ENCODE measurements around the gene UBXN6. TPM values are rescaled to one million over a fixed set of nuclear protein-coding genes. Genes with fewer than 3 reads are reported as not detected.

UBXN6 gene
- total RNA-seq, 1 experiment from 2014 or later, result 76.5 TPM

- TF ChIP-seq POLR2AphosphoS5 (IDR thresholded peaks at IDR 0.05; ENCODE audit: low read depth, low read length), result no peak
These were observed 37.9 kb upstream of the UBXN6 start (continued) for GRCh38 chr19:4495471-4495870.

DNA sequence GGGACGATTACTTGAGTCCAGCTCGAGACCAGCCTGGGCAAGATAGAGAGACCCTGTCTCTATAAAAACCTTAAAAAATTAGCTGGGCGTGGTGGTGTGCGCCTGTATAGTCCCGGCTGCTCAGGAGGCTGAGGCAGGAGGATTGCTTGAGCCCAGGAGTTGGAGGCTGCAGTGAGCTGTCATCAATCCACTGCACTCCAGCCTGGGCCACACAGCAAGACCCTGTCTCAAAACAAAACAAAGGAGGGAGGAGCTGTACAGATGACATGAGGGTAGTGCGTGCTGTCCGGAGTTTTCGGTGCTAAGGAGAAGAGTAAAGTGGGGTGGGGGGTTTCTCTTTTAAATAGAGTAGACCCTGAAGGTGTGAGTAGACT is 37.1 kb upstream of the UBXN6 start:
- Histone ChIP-seq H3K4me1 (ENCODE audit: control insufficient read depth in 1 of 2, insufficient read depth in 2 of 2, low read length in 2 of 2) (peaks cover 0 to 3% of the 10 kb centered on the region in 2 experiments; a peak in 2 of 4 replicates), H3K9ac (ENCODE audit: low read length) (no peak overlapping the region), H3K79me2 (ENCODE audit: insufficient read depth, low read length) (no peaks in the 10 kb centered on the region), H3K4me2 (ENCODE audit: low read length) (no peak overlapping the region), H3K36me3 (ENCODE audit: control insufficient read depth in 1 of 2, insufficient read depth in 2 of 2, low read length in 2 of 2) (peaks cover 6 to 33% of the 10 kb centered on the region in 2 experiments; a peak in 3 of 4 replicates), H3K4me3 (replicated peaks in 1 of 2; ENCODE audit: low read depth in 1 of 2, low read length in 2 of 2) (no peak overlapping the region), H3K27me3 (ENCODE audit: insufficient read depth, low read length) (no peaks in the 10 kb centered on the region), H3K27ac (ENCODE audit: low read depth, low read length) (no peak overlapping the region), H4K20me1 (ENCODE audit: insufficient read depth) (no peaks in the 10 kb centered on the region), H2AFZ (ENCODE audit: low read depth, low read length, poor library complexity, severe bottlenecking) (no peak overlapping the region), H3K9me3 (ENCODE audit: control insufficient read depth in 1 of 2, insufficient read depth in 1 of 2, low read depth in 1 of 2, low read length in 2 of 2) (peaks cover 0 to 4% of the 10 kb centered on the region in 2 experiments; a peak in 1 of 4 replicates), H3K9me2 (ENCODE audit: insufficient read depth) (no peaks in the 10 kb centered on the region)
- DNase-seq (ENCODE audit: low read depth, low spot score), result no peak
- ChIA-PET POLR2A (no interaction called here), RAD21 (ENCODE audit: low non-redundant PET in 1 of 2, low total read pairs in 2 of 2, uncharacterized antibody in 2 of 2, unreplicated experiment in 2 of 2) (no interaction called here), CTCF (no interaction called here)
- no peak for TF ChIP-seq POLR2AphosphoS5 (IDR thresholded peaks at IDR 0.05; ENCODE audit: low read depth, low read length)
- intact Hi-C loops (cut with micrococcal nuclease), result no loop called here
- BruUV-seq (replicated peaks), result no TSS peak
- no peak for ATAC-seq

DNA sequence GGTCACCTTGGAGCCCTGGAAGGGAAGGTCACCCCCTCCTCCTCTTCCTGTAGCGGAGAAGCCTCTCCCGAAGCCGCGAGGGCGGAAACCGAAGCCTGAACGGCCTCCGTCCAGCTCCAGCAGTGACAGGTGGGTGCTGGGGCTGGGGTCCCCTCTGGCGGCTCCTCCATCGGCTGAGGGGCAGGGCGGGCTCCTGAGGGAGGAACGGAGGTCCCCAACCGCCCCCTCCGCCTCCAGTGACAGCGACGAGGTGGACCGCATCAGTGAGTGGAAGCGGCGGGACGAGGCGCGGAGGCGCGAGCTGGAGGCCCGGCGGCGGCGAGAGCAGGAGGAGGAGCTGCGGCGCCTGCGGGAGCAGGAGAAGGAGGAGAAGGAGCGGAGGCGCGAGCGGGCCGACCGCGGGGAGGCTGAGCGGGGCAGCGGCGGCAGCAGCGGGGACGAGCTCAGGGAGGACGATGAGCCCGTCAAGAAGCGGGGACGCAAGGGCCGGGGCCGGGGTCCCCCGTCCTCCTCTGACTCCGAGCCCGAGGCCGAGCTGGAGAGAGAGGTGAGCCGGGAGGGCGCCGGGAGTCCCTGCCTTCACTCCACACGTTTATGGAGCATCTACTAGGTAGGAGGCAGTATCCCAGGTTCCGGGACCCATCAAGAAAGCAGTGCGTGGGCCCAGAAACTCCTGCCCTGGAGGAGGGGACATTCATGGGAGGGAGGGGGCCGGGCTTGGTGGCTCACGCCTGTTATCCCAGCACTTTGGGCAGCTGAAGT is 36.5 kb upstream of the UBXN6 start:
- ChIA-PET RAD21 (ENCODE audit: low non-redundant PET in 1 of 2, low total read pairs in 2 of 2, uncharacterized antibody in 2 of 2, unreplicated experiment in 2 of 2) (no interaction called here), CTCF (no interaction called here), POLR2A (no interaction called here)
- Histone ChIP-seq H3K4me1 (ENCODE audit: control insufficient read depth in 1 of 2, insufficient read depth in 2 of 2, low read length in 2 of 2) (peaks cover 0 to 3% of the 10 kb centered on the region in 2 experiments; a peak in 2 of 4 replicates), H3K9ac (ENCODE audit: low read length) (no peak overlapping the region), H3K4me3 (replicated peaks in 1 of 2; ENCODE audit: low read depth in 1 of 2, low read length in 2 of 2) (no peak overlapping the region), H3K27ac (ENCODE audit: low read depth, low read length) (no peak overlapping the region), H3K36me3 (ENCODE audit: control insufficient read depth in 1 of 2, insufficient read depth in 2 of 2, low read length in 2 of 2) (peaks cover 6 to 33% of the 10 kb centered on the region in 2 experiments; a peak in 3 of 4 replicates), H3K9me3 (ENCODE audit: control insufficient read depth in 1 of 2, insufficient read depth in 1 of 2, low read depth in 1 of 2, low read length in 2 of 2) (peaks cover 0 to 4% of the 10 kb centered on the region in 2 experiments; a peak in 1 of 4 replicates), H3K4me2 (ENCODE audit: low read length) (no peak overlapping the region), H2AFZ (ENCODE audit: low read depth, low read length, poor library complexity, severe bottlenecking) (no peak overlapping the region), H3K79me2 (ENCODE audit: insufficient read depth, low read length) (no peaks in the 10 kb centered on the region), H3K27me3 (ENCODE audit: insufficient read depth, low read length) (no peaks in the 10 kb centered on the region), H4K20me1 (ENCODE audit: insufficient read depth) (no peaks in the 10 kb centered on the region), H3K9me2 (ENCODE audit: insufficient read depth) (no peaks in the 10 kb centered on the region)
- ATAC-seq (no peak), DNase-seq (ENCODE audit: low read depth, low spot score) (no peak)
- BruUV-seq (replicated peaks), result no TSS peak
- intact Hi-C loops (cut with micrococcal nuclease), result no loop called here
- TF ChIP-seq CTCF (IDR thresholded peaks at IDR 0.05 in 2 of 3, conservative IDR thresholded peaks at IDR 0.05 in 1 of 3; ENCODE audit: borderline replicate concordance in 1 of 3, insufficient read depth in 1 of 3, low read depth in 2 of 3, low read length in 2 of 3), result no peak
- no peak for TF ChIP-seq ATF3 (IDR thresholded peaks at IDR 0.05)
- no peak for TF ChIP-seq RAD21 (IDR thresholded peaks at IDR 0.05; ENCODE audit: low read depth)
- no peak for TF ChIP-seq ELF1 (IDR thresholded peaks at IDR 0.05; ENCODE audit: borderline replicate concordance, low read depth)
- no peak for TF ChIP-seq SP1 (IDR thresholded peaks at IDR 0.05; ENCODE audit: low read depth)
- no peak for TF ChIP-seq YY1 (IDR thresholded peaks at IDR 0.05; ENCODE audit: extremely low read depth, insufficient replicate concordance, low read depth, low read length)
- TF ChIP-seq FOSL1 (IDR thresholded peaks at IDR 0.05; ENCODE audit: low read depth), result no peak
- no peak for TF ChIP-seq POLR2A (IDR thresholded peaks at IDR 0.05; ENCODE audit: borderline replicate concordance, extremely low read depth, insufficient read depth, insufficient read length)
- no peak for TF ChIP-seq POLR2AphosphoS5 (IDR thresholded peaks at IDR 0.05; ENCODE audit: low read depth, low read length)
- no peak for TF ChIP-seq REST (IDR thresholded peaks at IDR 0.05; ENCODE audit: low read depth)
- no peak for TF ChIP-seq EZH2phosphoT487 (IDR thresholded peaks at IDR 0.05; ENCODE audit: borderline replicate concordance)
